Right lobe of liver (tissue), 4 donors: ENCODE measurements around the gene PREX1.

Experiments
- CTCF ChIP-seq, 4 donors: fragments of 200-600 bp in 3 of 4; fragments of 450-650 bp in 1 of 4; IDR thresholded peaks; one replicate each; pipeline versions ENCODE4 v1.5.1 to v1.8.0; 2016 to 2022; ENCODE audit warnings: antibody characterized with exemption in 4 of 4, mild to moderate bottlenecking in 2 of 4
- POLR2A ChIP-seq: fragments of 450-650 bp; IDR thresholded peaks from one replicate; pipeline ENCODE4 v1.6.1; 2017; ENCODE audit warnings: antibody characterized with exemption, mild to moderate bottlenecking
- donor health status: DM: no; HTN: no; CAD: no.
- donor health status: DM: no; HTN: no; CAD: no.
- donor health status: DM: no; HTN: yes; CAD: no.

- TF ChIP-seq CTCF (IDR thresholded peaks at IDR 0.05) (no peak), POLR2A (no peak)
Measured at GRCh38 chr20:48648482-48649051, 179.2 kb downstream of the PREX1 start.
